ENCODE results near the gene EEF1AKMT3. TPM values are rescaled to one million over a fixed set of nuclear protein-coding genes. Genes with fewer than 3 reads are reported as not detected.
A peak's percentile ranks its signal among the peaks of the same experiment; 100 is the strongest.

The EEF1AKMT3 gene
- total and polyA plus RNA-seq, 2 of the 4 experiments (the other 2 are of a cell fraction) = 3.2 to 8.1 TPM

GRCh38 chr12:57739387-57739786 lies 33.0 kb upstream of the EEF1AKMT3 start:
- no peak overlapping the region for H2AK5ac ChIP-seq (ENCODE audit: low read depth, low read length)
- intact Hi-C loops (cut with micrococcal nuclease) = loop anchor here (5.0 kb wide), 1 partner anchor 157 kb away; no protein-coding TSS in a partner anchor
- H3K18ac ChIP-seq (ENCODE audit: low read depth, low read length) = no peak overlapping the region
- no peaks in the 10 kb centered on the region for H3K36me3 ChIP-seq (ENCODE audit: control insufficient read depth, insufficient read depth, low read length)
- no peak overlapping the region for H4K8ac ChIP-seq (ENCODE audit: low read depth in 2 of 2, low read length in 2 of 2)
- no peak overlapping the region for H3K27ac ChIP-seq (ENCODE audit: insufficient read depth, low read length)
- H3K4me2 ChIP-seq (ENCODE audit: low read depth, low read length) = no peak overlapping the region
- no peak overlapping the region for H3K56ac ChIP-seq (ENCODE audit: extremely low read depth, insufficient read depth, low read length)
- POLR2A ChIA-PET (ENCODE audit: unreplicated experiment) = no interaction called here
- H3K79me1 ChIP-seq (ENCODE audit: low read depth in 1 of 2, low read length in 2 of 2) = peaks cover 0 to 2% of the 10 kb centered on the region in 2 experiments; a peak in 1 of 4 replicates
- H2BK15ac ChIP-seq (ENCODE audit: low read depth, low read length) = no peak overlapping the region
- dilution Hi-C loops (cut with HindIII; ENCODE audit: low sequenced_read_pairs, unreplicated experiment) = no loop called here
- H3K23ac ChIP-seq (ENCODE audit: low read depth, low read length) = 0 out of 2 replicates have a peak overlapping the region, but pooled peaks have one; percentile 1
- 0 out of 2 replicates have a peak, but pooled peaks cover 3% of the 10 kb centered on the region for H4K20me1 ChIP-seq (ENCODE audit: insufficient read depth, low read length)
- no peak overlapping the region for H3K4ac ChIP-seq (ENCODE audit: low read depth, low read length)
- WGBS, 2 experiments (ENCODE audit: extremely low coverage in 2 of 2, insufficient read length in 1 of 2) = no CpG with 5 or more reads among the region's 7 CpGs
- peaks cover 2% of the 10 kb centered on the region; the same call in 1 of the 2 replicates for H3K9me3 ChIP-seq (ENCODE audit: control insufficient read depth, insufficient read depth, low read length)
- no peak overlapping the region for H4K91ac ChIP-seq (ENCODE audit: insufficient read depth, low read depth, low read length)
- peaks cover 74% of the 10 kb centered on the region for H3K27me3 ChIP-seq (ENCODE audit: control insufficient read depth, insufficient read depth, low read length)
- BruUV-seq (replicated peaks) = no TSS peak
- no peak for TF ChIP-seq ELK1 (IDR thresholded peaks at IDR 0.05; ENCODE audit: borderline replicate concordance, low read depth, low read length)
- no peak for TF ChIP-seq MAFK (IDR thresholded peaks at IDR 0.05; ENCODE audit: low read depth, low read length)
- no peak for TF ChIP-seq MAZ (IDR thresholded peaks at IDR 0.05; ENCODE audit: borderline replicate concordance, low read depth, low read length)
- no peak for TF ChIP-seq BHLHE40 (IDR thresholded peaks at IDR 0.05; ENCODE audit: low read depth, low read length)
- no peak for TF ChIP-seq NFE2L2 (IDR thresholded peaks at IDR 0.05; ENCODE audit: low read depth, low read length)
- TF ChIP-seq RCOR1 (IDR thresholded peaks at IDR 0.05; ENCODE audit: insufficient replicate concordance, low read length) = no peak
- TF ChIP-seq, protein P1, sequence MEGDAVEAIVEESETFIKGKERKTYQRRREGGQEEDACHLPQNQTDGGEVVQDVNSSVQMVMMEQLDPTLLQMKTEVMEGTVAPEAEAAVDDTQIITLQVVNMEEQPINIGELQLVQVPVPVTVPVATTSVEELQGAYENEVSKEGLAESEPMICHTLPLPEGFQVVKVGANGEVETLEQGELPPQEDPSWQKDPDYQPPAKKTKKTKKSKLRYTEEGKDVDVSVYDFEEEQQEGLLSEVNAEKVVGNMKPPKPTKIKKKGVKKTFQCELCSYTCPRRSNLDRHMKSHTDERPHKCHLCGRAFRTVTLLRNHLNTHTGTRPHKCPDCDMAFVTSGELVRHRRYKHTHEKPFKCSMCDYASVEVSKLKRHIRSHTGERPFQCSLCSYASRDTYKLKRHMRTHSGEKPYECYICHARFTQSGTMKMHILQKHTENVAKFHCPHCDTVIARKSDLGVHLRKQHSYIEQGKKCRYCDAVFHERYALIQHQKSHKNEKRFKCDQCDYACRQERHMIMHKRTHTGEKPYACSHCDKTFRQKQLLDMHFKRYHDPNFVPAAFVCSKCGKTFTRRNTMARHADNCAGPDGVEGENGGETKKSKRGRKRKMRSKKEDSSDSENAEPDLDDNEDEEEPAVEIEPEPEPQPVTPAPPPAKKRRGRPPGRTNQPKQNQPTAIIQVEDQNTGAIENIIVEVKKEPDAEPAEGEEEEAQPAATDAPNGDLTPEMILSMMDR (conservative IDR thresholded peaks at IDR 0.05; ENCODE audit: low read depth, low read length) = no peak
- no peak for TF ChIP-seq CEBPB (IDR thresholded peaks at IDR 0.05; ENCODE audit: low read depth, low read length)
- TF ChIP-seq CHD1 (IDR thresholded peaks at IDR 0.05; ENCODE audit: low read depth, low read length) = no peak
- TF ChIP-seq, protein P2, sequence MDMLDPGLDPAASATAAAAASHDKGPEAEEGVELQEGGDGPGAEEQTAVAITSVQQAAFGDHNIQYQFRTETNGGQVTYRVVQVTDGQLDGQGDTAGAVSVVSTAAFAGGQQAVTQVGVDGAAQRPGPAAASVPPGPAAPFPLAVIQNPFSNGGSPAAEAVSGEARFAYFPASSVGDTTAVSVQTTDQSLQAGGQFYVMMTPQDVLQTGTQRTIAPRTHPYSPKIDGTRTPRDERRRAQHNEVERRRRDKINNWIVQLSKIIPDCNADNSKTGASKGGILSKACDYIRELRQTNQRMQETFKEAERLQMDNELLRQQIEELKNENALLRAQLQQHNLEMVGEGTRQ (IDR thresholded peaks at IDR 0.05; ENCODE audit: low read depth, low read length) = no peak
- no peak for TF ChIP-seq MXI1 (IDR thresholded peaks at IDR 0.05; ENCODE audit: borderline replicate concordance, low read depth, low read length)
- no peak for TF ChIP-seq FOS (IDR thresholded peaks at IDR 0.05; ENCODE audit: low read depth, low read length)
- no peak for TF ChIP-seq SMC3 (IDR thresholded peaks at IDR 0.05; ENCODE audit: low read depth, low read length)
- no peak for TF ChIP-seq RAD21 (IDR thresholded peaks at IDR 0.05; ENCODE audit: low read length)
- no peak for TF ChIP-seq POLR2A (IDR thresholded peaks at IDR 0.05; ENCODE audit: low read depth, low read length)
- TF ChIP-seq RFX5 (IDR thresholded peaks at IDR 0.05; ENCODE audit: low read depth, low read length) = no peak
- no peaks in the 10 kb centered on the region for H3K9me1 ChIP-seq (ENCODE audit: insufficient read depth, low read length)
- H2BK20ac ChIP-seq (ENCODE audit: low read depth, low read length) = no peak overlapping the region
- H3K4me3 ChIP-seq (ENCODE audit: insufficient read depth, low read depth, low read length) = no peak overlapping the region
- in situ Hi-C loops (cut with MboI; ENCODE audit: low sequenced_read_pairs) = loop anchor here (10.0 kb wide), 1 partner anchor 155 kb away; no protein-coding TSS in a partner anchor
- peak overlapping the region; percentile 55 for H2AK9ac ChIP-seq (replicated peaks; ENCODE audit: low read depth, low read length, poor library complexity)
- H3K4me1 ChIP-seq (ENCODE audit: control insufficient read depth, insufficient read depth, low read length) = 0 out of 2 replicates have a peak, but pooled peaks cover 3% of the 10 kb centered on the region
- no peak overlapping the region for H3K9ac ChIP-seq (ENCODE audit: low read depth, low read length)
- H2AFZ ChIP-seq (replicated peaks; ENCODE audit: low read length, poor library complexity) = no peak overlapping the region
- H2BK5ac ChIP-seq (ENCODE audit: low read depth, low read length, poor library complexity, severe bottlenecking) = no peak overlapping the region
- H2BK120ac ChIP-seq (ENCODE audit: low read depth, low read length) = no peak overlapping the region
- no peak overlapping the region for H4K5ac ChIP-seq (ENCODE audit: low read depth, low read length)
- no peak overlapping the region for H3K14ac ChIP-seq (replicated peaks; ENCODE audit: low read depth, low read length)
- ATAC-seq (ENCODE audit: low read depth) (no peak), DNase-seq (no peak)
- CTCF ChIA-PET = no interaction called here
